Transverse colon (tissue), 4 donors: ENCODE measurements around the gene GOLT1B. TPM values are rescaled to one million over a fixed set of nuclear protein-coding genes. Genes with fewer than 3 reads are reported as not detected.
A peak's percentile ranks its signal among the peaks of the same experiment; 100 is the strongest.

Source experiments
- DNase-seq: peaks from one replicate; pipeline ENCODE4 v3.0.0-alpha.2; 2019
- H3K27ac ChIP-seq, 4 donors: fragments of 200-600 bp; sonication (generic); 2 replicates each; pipeline ENCODE4 v1.5.1; 2016 to 2018; ENCODE audit warnings: inconsistent platforms in 4 of 4
- H3K27me3 ChIP-seq: fragments of 200-600 bp; sonication (generic); 2 replicates; pipeline ENCODE4 v1.5.1; 2017; ENCODE audit warnings: inconsistent platforms
- H3K36me3 ChIP-seq, 4 donors: fragments of 200-600 bp; sonication (generic); 2 replicates each; pipeline ENCODE4 v1.5.1; 2017 to 2019; ENCODE audit warnings: inconsistent platforms in 4 of 4
- H3K4me1 ChIP-seq, 4 donors: fragments of 200-600 bp; sonication (generic); 2 replicates each; pipeline ENCODE4 v1.5.1; 2017 to 2020; ENCODE audit warnings: inconsistent platforms in 4 of 4
- H3K4me3 ChIP-seq, 4 donors: fragments of 200-600 bp; sonication (generic); 1 replicate in 1 of 4; 2 replicates in 3 of 4; pipeline versions ENCODE4 v1.5.1 to v1.6.1; 2017 to 2019; ENCODE audit warnings: inconsistent platforms in 4 of 4
- H3K9me3 ChIP-seq, 2 donors: fragments of 200-600 bp; sonication (generic); 2 replicates each; pipeline ENCODE4 v1.5.1; 2017 to 2019; ENCODE audit warnings: inconsistent platforms in 2 of 2
- CTCF ChIP-seq, 5 experiments: fragments of 200-600 bp in 3 of 5; fragments of 450-650 bp in 2 of 5; sonication (generic) in 3 of 5; IDR thresholded peaks; 1 replicate in 2 of 5; 2 replicates in 3 of 5; pipeline ENCODE4 v1.5.1; 2016 to 2017; ENCODE audit warnings: antibody characterized with exemption in 5 of 5, inconsistent platforms in 3 of 5, mild to moderate bottlenecking in 2 of 5, moderate library complexity in 1 of 5
- EP300 ChIP-seq: sonication (generic); formaldehyde crosslinking; IDR thresholded peaks from one replicate; pipeline ENCODE4 v1.6.1; 2017; ENCODE audit warnings: antibody characterized with exemption, low read depth
- POLR2A ChIP-seq: fragments of 450-650 bp; IDR thresholded peaks from one replicate; pipeline ENCODE4 v1.6.1; 2016; ENCODE audit warnings: antibody characterized with exemption, mild to moderate bottlenecking, moderate library complexity
- POLR2AphosphoS5 ChIP-seq, 3 donors: sonication (generic); formaldehyde crosslinking; IDR thresholded peaks; one replicate each; pipeline ENCODE4 v1.6.1; 2016; ENCODE audit warnings: antibody characterized with exemption in 3 of 3
- WGBS, 2 donors: methylation state at CpG; one replicate each; pipeline ENCODE4 v1.1.5; 2018; ENCODE audit warnings: low coverage in 1 of 2; 5-methylcytosine and 5-hydroxymethylcytosine counted together
- in situ Hi-C, 4 donors: fragments of 200-750 bp; cut with MboI; loops; one replicate each; pipeline versions ENCODE4 v1.15.0 to v1.15.1; 2017; ENCODE audit warnings: low sequenced_read_pairs in 3 of 4, low pct_ligation_motif_present in 1 of 4, low pct_unique_long_range_greater_than_20kb in 1 of 4
- intact Hi-C: fragments of 100-400 bp; cut with DNase I; formaldehyde crosslinking; loops from one replicate; pipeline ENCODE4 v1.15.1; 2023; ENCODE audit warnings: low total_unique reads
- total RNA-seq, 4 donors: library from RNA; depleted of rRNA; stranded (reverse); fragments of >200 nt; gene quantifications; one replicate each; pipeline ENCODE4 v1.1.0, GENCODE V29; 2016

The GOLT1B gene
- total RNA-seq, 4 donors from 2014 or later = 8.6 to 14.6 (median 13.1) TPM

DNA sequence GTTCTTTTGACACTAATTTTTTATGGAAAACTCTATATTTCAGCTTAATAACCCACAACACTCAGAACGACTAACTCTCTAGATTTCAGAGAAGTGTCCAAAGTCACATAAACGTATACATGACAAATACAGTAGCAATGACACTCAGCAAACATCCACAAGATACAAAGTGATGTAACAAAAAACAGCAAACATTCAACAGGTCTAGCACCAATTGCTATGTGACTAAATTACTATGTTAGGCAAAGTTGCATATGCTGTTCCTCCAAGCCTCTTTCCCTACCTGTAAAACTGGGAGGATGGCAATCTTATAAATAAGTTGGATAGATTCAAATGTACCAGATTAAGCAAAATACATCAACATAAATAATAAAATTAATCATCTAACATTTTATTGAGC is 1.8 kb upstream of the GOLT1B start:
- H3K4me3 ChIP-seq = no peak overlapping the region
- no peak for DNase-seq
- no peaks in the 10 kb centered on the region for H3K27me3 ChIP-seq
- TF ChIP-seq POLR2A = no peak
- TF ChIP-seq POLR2AphosphoS5 (IDR thresholded peaks at IDR 0.05) = no peak
- TF ChIP-seq CTCF (IDR thresholded peaks at IDR 0.05) = no peak
- TF ChIP-seq EP300 = no peak
- H3K4me1 ChIP-seq = peaks cover 14 to 34% (median 25%) of the 10 kb centered on the region in 4 donors
- 74 to 80% methylated on average over 2 of the region's 2 CpGs for WGBS, 2 donors
- no peak overlapping the region for H3K27ac ChIP-seq
- H3K36me3 ChIP-seq = peaks cover 0 to 21% (median 0%) of the 10 kb centered on the region in 4 donors
- no peaks in the 10 kb centered on the region for H3K9me3 ChIP-seq
- intact Hi-C loops = loop anchor here (5.0 to 10.0 kb wide), 2 partner anchors 185 to 1033 kb away; no protein-coding TSS in a partner anchor
- in situ Hi-C loops = loop anchor here in 1 of 4 donors (10.0 kb wide), 1 partner anchor 545 kb away; the partner anchor contains the start of gene CMAS

DNA sequence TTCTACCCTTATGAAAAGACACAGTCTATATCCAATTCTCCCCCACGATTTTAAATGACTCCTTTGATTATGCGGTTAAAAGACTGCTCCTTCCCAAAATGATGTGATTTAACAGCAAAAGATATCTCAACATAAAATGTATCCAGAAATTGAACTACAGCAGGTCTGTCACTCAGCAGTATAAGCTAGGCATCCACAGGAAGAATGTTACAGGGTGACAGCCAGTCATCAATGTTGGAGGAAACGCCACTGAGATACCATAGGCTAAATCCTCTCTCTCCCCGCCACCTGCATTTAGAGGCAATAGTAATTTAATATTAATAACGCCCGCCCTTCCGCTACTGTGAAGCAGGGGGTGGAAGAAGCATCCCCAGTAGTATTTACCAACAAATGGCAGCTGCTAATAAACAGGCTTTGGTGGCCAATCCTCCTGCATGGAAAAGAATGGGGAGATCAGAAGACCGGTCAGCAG is 767 bp upstream of the GOLT1B start:
- in situ Hi-C loops = loop anchor here in 1 of 4 donors (10.0 kb wide), 1 partner anchor 544 kb away; the partner anchor contains the start of gene CMAS
- Histone ChIP-seq H3K4me3 (peak overlapping the region; percentile 58 to 98 (median 85)), H3K27me3 (no peaks in the 10 kb centered on the region), H3K4me1 (peaks cover 14 to 34% (median 25%) of the 10 kb centered on the region in 4 donors), H3K9me3 (no peaks in the 10 kb centered on the region), H3K36me3 (peaks cover 0 to 14% (median 0%) of the 10 kb centered on the region in 4 donors), H3K27ac (peak overlapping the region; percentile 87 to 92 (median 89))
- WGBS, 2 donors = 7 to 16% methylated on average over 6 to 8 of the region's 8 CpGs
- TF ChIP-seq POLR2A = no peak
- TF ChIP-seq POLR2AphosphoS5 (IDR thresholded peaks at IDR 0.05) = no peak
- TF ChIP-seq CTCF (IDR thresholded peaks at IDR 0.05) = no peak
- no peak for TF ChIP-seq EP300
- DNase-seq = no peak
- intact Hi-C loops = loop anchor here (10.0 kb wide), 1 partner anchor 184 kb away; no protein-coding TSS in a partner anchor

DNA sequence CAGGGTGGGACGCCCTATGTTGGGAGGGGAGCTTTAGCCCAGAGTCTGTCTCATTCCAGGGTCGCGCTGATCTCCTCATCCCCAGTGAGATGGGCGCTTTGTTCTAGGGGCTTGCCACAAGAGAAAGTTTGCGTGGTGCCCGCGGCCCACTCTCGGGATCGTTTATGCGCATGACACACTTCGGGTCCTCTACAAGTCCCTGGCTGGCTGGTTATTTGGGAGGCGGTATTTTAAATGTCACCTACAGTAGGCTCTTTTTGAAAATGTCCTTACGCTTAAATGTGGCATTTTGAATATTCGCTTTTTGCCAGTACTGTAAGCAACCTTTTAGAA is 541 bp downstream of the GOLT1B start:
- peak; percentile 20 for DNase-seq
- Histone ChIP-seq H3K27me3 (no peaks in the 10 kb centered on the region), H3K4me3 (peak overlapping the region; percentile 84 to 98 (median 92)), H3K4me1 (peaks cover 14 to 34% (median 25%) of the 10 kb centered on the region in 4 donors), H3K36me3 (peaks cover 0 to 5% (median 0%) of the 10 kb centered on the region in 4 donors), H3K27ac (peak overlapping the region; percentile 87 to 92 (median 89)), H3K9me3 (no peaks in the 10 kb centered on the region)
- intact Hi-C loops (loop anchor here (10.0 kb wide), 1 partner anchor 183 kb away; no protein-coding TSS in a partner anchor), in situ Hi-C loops (loop anchor here in 1 of 4 donors (10.0 kb wide), 1 partner anchor 543 kb away; the partner anchor contains the start of gene CMAS)
- TF ChIP-seq EP300 (no peak), POLR2A (no peak), CTCF (IDR thresholded peaks at IDR 0.05) (no peak), POLR2AphosphoS5 (IDR thresholded peaks at IDR 0.05) (no peak)
- WGBS, 2 donors = 0 to 2% methylated on average over 2 to 12 of the region's 14 CpGs

- H3K36me3 ChIP-seq = peaks cover 0 to 5% (median 2%) of the 10 kb centered on the region in 4 donors
- no peak for DNase-seq
- intact Hi-C loops (loop anchor here (10.0 kb wide), 1 partner anchor 182 kb away; no protein-coding TSS in a partner anchor), in situ Hi-C loops (loop anchor here in 1 of 4 donors (10.0 kb wide), 1 partner anchor 542 kb away; the partner anchor contains the start of gene CMAS)
- H3K4me1 ChIP-seq = peaks cover 14 to 34% (median 25%) of the 10 kb centered on the region in 4 donors
- no peak overlapping the region for H3K27ac ChIP-seq
- no peaks in the 10 kb centered on the region for H3K27me3 ChIP-seq
- no peaks in the 10 kb centered on the region for H3K9me3 ChIP-seq
- 76 to 100% methylated on average over 1 of the region's 1 CpG for WGBS, 2 donors
- TF ChIP-seq EP300 (no peak), POLR2AphosphoS5 (IDR thresholded peaks at IDR 0.05) (no peak), POLR2A (no peak), CTCF (IDR thresholded peaks at IDR 0.05) (no peak)
- H3K4me3 ChIP-seq = peak overlapping the region in 2 of 4 donors; percentile 86 to 98
Measured at GRCh38 chr12:21502872-21503271, 1.3 kb downstream of the GOLT1B start.
